Bronchial epithelial cell (primary cell): ENCODE measurements around the gene AZI2. TPM values are rescaled to one million over a fixed set of nuclear protein-coding genes. Genes with fewer than 3 reads are reported as not detected.

Source experiments
- DNase-seq: peaks from one replicate; pipeline ENCODE4 v3.0.0-alpha.2; 2010; ENCODE audit warnings: low read depth
- FAIRE-seq: peaks from 2 replicates; lab custom pipeline; 2011; peaks lifted over from hg19 to GRCh38; lab: Jason Lieb, UNC
- H3K27me3 ChIP-seq: 2 replicates; pipeline ENCODE4 v1.5.1; 2011; ENCODE audit warnings: low read length; ENCODE audit not compliant: control insufficient read depth, insufficient read depth
- H3K36me3 ChIP-seq: 2 replicates; pipeline ENCODE4 v1.5.1; 2011; ENCODE audit warnings: low read length; ENCODE audit not compliant: control insufficient read depth, insufficient read depth
- H3K4me3 ChIP-seq: 2 replicates; pipeline ENCODE4 v1.5.1; 2011; ENCODE audit warnings: mild to moderate bottlenecking, low read depth, low read length, control low read depth
- total RNA-seq: library from RNA; depleted of rRNA; stranded (reverse); fragments of >200 nt; gene quantifications from 2 replicates; pipeline ENCODE4 v1.2.1, GENCODE V29; 2014
- TF ChIP-seq, protein P1 (sequence below): IDR thresholded peaks from 2 replicates; pipeline ENCODE4 v1.5.1; 2011; ENCODE audit warnings: mild to moderate bottlenecking, moderate library complexity, low read length, control low read depth, inconsistent platforms; ENCODE audit not compliant: insufficient read depth, severe bottlenecking

Gene AZI2
- total RNA-seq, 1 donor from 2014 or later = 81.6 TPM

DNA sequence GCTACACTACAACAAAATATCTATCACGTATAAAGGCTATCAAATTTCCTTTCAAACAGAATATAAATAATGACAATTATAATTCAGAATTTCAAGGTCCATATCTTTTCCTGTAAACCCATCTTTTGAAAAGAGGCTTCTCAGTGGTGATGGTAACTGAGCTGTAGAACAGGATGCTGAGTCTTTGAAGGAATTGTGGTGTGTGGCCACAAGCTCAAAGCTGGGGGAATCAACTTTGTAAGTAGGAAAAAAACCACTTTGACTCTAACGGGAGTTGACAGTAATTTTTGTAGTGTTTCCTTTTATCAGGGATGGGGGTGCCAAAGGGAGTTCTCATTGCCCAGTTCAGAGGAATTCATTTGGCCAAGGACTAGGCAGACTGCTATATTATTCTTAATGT lies 13.4 kb downstream of the AZI2 start:
- H3K36me3 ChIP-seq = peaks cover 5% of the 10 kb centered on the region
- FAIRE-seq = no peak

DNA sequence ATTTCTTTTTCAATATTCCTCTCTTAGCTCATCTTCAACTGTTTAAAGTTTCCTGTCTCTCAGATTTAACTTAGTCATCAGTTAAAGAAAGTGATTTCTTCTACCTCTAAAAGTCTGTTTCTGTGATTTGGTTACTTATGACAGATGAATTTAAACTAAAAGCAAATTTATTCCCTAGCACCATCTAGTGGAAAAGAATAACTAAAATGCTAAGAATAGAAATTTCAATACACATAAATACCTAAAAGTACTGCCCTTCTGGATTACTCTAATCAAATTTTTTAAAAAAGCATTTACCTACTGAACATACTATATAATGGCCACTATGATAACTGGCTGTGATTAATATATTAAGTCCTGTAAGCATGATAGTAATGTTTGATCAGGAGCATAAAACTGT lies 14.1 kb downstream of the AZI2 start:
- H3K27me3 ChIP-seq = no peaks in the 10 kb centered on the region
- H3K36me3 ChIP-seq = peaks cover 5% of the 10 kb centered on the region
- no peak for DNase-seq
- no peak for FAIRE-seq
- no peak overlapping the region for H3K4me3 ChIP-seq
- TF ChIP-seq, protein P1, sequence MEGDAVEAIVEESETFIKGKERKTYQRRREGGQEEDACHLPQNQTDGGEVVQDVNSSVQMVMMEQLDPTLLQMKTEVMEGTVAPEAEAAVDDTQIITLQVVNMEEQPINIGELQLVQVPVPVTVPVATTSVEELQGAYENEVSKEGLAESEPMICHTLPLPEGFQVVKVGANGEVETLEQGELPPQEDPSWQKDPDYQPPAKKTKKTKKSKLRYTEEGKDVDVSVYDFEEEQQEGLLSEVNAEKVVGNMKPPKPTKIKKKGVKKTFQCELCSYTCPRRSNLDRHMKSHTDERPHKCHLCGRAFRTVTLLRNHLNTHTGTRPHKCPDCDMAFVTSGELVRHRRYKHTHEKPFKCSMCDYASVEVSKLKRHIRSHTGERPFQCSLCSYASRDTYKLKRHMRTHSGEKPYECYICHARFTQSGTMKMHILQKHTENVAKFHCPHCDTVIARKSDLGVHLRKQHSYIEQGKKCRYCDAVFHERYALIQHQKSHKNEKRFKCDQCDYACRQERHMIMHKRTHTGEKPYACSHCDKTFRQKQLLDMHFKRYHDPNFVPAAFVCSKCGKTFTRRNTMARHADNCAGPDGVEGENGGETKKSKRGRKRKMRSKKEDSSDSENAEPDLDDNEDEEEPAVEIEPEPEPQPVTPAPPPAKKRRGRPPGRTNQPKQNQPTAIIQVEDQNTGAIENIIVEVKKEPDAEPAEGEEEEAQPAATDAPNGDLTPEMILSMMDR = no peak

More for the DNA sequence above, 13.4 kb downstream of the AZI2 start:
- DNase-seq = no peak
- H3K27me3 ChIP-seq = no peaks in the 10 kb centered on the region
- no peak overlapping the region for H3K4me3 ChIP-seq
- TF ChIP-seq, protein P1 = no peak

DNA sequence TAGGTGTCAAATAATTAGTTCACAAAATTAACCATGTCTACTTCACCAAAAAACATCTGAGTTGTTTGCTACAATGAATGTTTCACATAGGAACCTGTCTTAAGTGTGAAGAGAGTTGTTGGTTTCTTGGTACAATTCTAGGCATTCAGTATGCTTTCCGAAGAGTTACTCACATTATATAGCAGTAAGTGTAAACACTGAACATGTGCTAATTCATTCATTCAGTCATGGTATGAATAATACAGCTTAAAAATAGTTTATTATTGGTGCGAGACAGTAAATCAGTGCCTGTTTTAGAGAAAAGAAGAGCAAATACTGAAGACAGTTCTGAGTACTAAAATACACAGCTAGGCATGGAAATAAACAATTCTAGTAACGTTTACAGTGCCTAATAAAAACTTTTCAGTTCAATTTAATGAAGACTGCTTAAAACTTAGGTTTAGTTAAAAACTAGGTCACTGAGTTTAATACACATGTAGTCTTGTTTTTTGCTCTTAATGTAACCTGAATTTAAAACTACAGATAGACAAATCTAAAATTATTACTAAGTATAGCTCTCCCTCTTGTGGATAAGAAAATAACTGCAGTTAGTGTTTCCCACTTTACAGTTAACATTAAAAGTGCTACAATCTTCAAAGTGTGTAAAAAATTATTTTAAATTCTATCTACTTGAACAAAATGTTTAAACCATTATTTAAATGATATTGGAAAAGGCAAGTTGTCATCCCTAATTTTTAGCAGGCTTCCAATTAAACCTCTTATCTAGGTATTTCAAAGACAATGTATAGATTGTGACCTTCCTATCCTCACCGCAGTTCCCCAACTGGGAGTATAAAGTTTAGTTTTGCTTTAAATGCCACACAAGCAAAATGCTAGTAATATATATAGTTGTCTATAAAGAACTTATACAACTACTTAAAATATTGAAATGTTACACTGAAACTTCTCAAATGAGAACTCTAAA lies 20.2 kb downstream of the AZI2 start:
- FAIRE-seq = no peak
- Histone ChIP-seq H3K4me3 (no peak overlapping the region), H3K36me3 (peaks cover 10% of the 10 kb centered on the region), H3K27me3 (no peaks in the 10 kb centered on the region)
- DNase-seq = peak; percentile 25
- TF ChIP-seq, protein P1 = peak; percentile 16

DNA sequence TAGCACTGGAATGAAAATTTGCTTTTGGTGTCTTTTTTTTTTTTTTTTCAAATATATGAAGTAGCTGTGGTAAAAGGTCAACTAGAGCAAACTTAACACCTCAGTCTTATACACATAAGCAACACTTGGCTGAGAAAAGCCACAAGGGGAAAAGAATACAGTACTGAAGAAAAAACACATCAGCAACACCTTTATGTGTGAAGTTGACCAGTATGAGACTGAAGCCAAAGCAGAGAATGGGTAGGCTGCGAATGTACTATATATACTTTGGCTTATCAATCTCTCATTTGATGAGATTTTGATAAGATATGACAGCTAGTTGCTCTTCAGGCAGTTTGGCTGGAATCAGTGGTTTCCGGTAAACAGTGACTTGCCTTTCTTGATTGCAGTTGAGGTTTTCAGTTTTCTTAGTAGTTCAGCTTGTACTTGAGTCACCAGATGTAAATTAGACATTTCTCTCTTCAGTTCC lies 22.1 kb downstream of the AZI2 start:
- DNase-seq (no peak), FAIRE-seq (no peak)
- Histone ChIP-seq H3K4me3 (no peak overlapping the region), H3K36me3 (peaks cover 8% of the 10 kb centered on the region), H3K27me3 (no peaks in the 10 kb centered on the region)
- TF ChIP-seq, protein P1 = no peak

DNA sequence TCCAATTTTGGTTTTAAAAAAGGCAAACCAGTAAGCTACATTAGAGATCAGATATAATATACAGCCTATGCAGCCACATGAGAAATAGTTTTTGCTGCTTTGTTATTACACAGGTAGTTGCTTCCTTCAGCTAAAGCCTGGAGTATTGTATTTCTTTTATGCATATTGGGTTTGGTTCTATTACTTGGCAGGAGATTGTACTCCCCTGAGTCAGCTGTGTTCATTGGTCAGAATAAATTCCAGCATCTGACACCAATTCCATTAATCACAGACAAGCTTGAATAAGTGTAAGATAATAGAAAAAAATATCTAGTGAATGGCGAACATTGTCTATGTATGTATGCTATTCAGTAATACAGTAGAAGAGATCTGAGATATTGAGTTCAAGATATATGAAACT lies 26.2 kb downstream of the AZI2 start:
- DNase-seq = peak; percentile 49
- Histone ChIP-seq H3K27me3 (no peaks in the 10 kb centered on the region), H3K36me3 (peaks cover 7% of the 10 kb centered on the region), H3K4me3 (no peak overlapping the region)
- no peak for FAIRE-seq
- TF ChIP-seq, protein P1 = no peak
